Sigmoid colon (tissue), 7 donors: ENCODE results near the gene EMC8. TPM values are rescaled to one million over a fixed set of nuclear protein-coding genes. Genes with fewer than 3 reads are reported as not detected.

Experiments used
- DNase-seq: peaks from one replicate; pipeline ENCODE4 v3.0.0-alpha.2; 2019
- H3K27ac ChIP-seq, 4 donors: fragments of 200-600 bp; sonication (generic); one replicate each; pipeline ENCODE4 v1.5.1; 2016 to 2019; ENCODE audit warnings: mild to moderate bottlenecking in 1 of 4
- H3K27me3 ChIP-seq, 3 donors: fragments of 200-600 bp; sonication (generic); one replicate each; pipeline ENCODE4 v1.5.1; 2019; ENCODE audit warnings: mild to moderate bottlenecking in 1 of 3
- H3K36me3 ChIP-seq, 4 donors: fragments of 200-600 bp; sonication (generic); one replicate each; pipeline ENCODE4 v1.5.1; 2016 to 2019
- H3K4me1 ChIP-seq, 4 donors: fragments of 200-600 bp; sonication (generic); one replicate each; pipeline ENCODE4 v1.5.1; 2017 to 2019
- H3K4me3 ChIP-seq, 4 donors: fragments of 200-600 bp; sonication (generic); one replicate each; pipeline ENCODE4 v1.5.1; 2017 to 2019; ENCODE audit warnings: mild to moderate bottlenecking in 2 of 4, moderate library complexity in 1 of 4
- H3K9me3 ChIP-seq, 4 donors: fragments of 200-600 bp in 3 of 4; sonication (generic) in 3 of 4; one replicate each; pipeline versions ENCODE4 v1.5.1 to v1.6.1; 2013 to 2019
- EP300 ChIP-seq, 4 donors: sonication (generic); formaldehyde crosslinking; IDR thresholded peaks; one replicate each; pipeline ENCODE4 v1.6.1; 2017; ENCODE audit warnings: antibody characterized with exemption in 4 of 4
- POLR2A ChIP-seq, 2 donors: fragments of 450-650 bp; IDR thresholded peaks; one replicate each; pipeline ENCODE4 v1.6.1; 2016; ENCODE audit warnings: antibody characterized with exemption in 2 of 2, mild to moderate bottlenecking in 2 of 2, moderate library complexity in 2 of 2
- POLR2AphosphoS5 ChIP-seq, 4 donors: sonication (generic); formaldehyde crosslinking; IDR thresholded peaks; one replicate each; pipeline ENCODE4 v1.6.1; 2017; ENCODE audit warnings: antibody characterized with exemption in 4 of 4
- WGBS, 2 donors: extraction: QIAGEN DNeasy Blood & Tissue Kit; methylation state at CpG; one replicate each; pipeline ENCODE4 v1.1.7; 2013; 5-methylcytosine and 5-hydroxymethylcytosine counted together
- intact Hi-C: fragments of 100-400 bp; cut with DNase I; formaldehyde crosslinking; loops from one replicate; pipeline ENCODE4 v1.15.1; 2023
- polyA plus RNA-seq, 3 donors: library from polyadenylated mRNA; stranded (reverse); fragments of 200-250 nt; gene quantifications; one replicate each; pipeline ENCODE4 v1.2.3, GENCODE V29; 2013
- total RNA-seq, 4 donors: library from RNA; depleted of rRNA; stranded (reverse); fragments of >200 nt; gene quantifications; one replicate each; pipeline ENCODE4 v1.1.0, GENCODE V29; 2016
- TF ChIP-seq, protein P1 (sequence below), 4 experiments: fragments of 450-650 bp in 3 of 4; fragments of 200-600 bp in 1 of 4; IDR thresholded peaks; one replicate each; pipeline ENCODE4 v1.5.1; 2016 to 2019; ENCODE audit warnings: antibody characterized with exemption in 4 of 4, mild to moderate bottlenecking in 3 of 4, moderate library complexity in 2 of 4
- donor health status: healthy with polysubstance abuse.
- donor health status: Bipolar disorder and iron deficiency.
- donor health status: healthy.

Gene EMC8
- total and polyA plus RNA-seq, 7 donors: 13.8 to 38.8 (median 23.7) TPM

DNA sequence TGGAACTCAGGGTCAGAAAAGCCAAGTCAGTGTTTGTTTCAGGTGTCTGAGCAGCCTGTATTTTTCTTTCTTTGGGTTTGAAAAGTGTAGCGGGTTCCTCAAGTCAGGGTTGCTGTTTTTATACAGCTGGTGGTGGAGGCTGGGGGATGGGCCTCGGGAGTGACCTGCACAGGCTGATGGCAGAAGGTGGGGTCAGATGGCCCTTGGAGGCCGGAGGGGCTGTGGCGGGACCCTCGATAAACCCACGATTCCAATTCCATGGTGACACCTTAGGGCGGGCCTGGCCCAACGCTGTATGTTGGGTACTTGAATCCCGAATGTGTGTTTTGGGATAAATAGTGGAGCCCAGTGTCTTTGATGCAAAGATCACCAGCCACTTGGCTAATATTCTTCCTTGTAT lies 28.8 kb upstream of the EMC8 start:
- 81 to 88% methylated on average over 9 of the region's 9 CpGs for whole genome bisulfite sequencing, 2 donors
- Histone ChIP-seq H3K4me3 (no peak overlapping the region), H3K27ac (no peak overlapping the region), H3K9me3 (no peaks in the 10 kb centered on the region), H3K36me3 (no peaks in the 10 kb centered on the region), H3K27me3 (peaks cover 0 to 8% (median 0%) of the 10 kb centered on the region in 3 donors), H3K4me1 (peaks cover 0 to 12% (median 10%) of the 10 kb centered on the region in 4 donors)
- DNase-seq: no peak
- intact Hi-C loops: no loop called here
- TF ChIP-seq POLR2A (IDR thresholded peaks at IDR 0.05): no peak
- TF ChIP-seq, protein P1, sequence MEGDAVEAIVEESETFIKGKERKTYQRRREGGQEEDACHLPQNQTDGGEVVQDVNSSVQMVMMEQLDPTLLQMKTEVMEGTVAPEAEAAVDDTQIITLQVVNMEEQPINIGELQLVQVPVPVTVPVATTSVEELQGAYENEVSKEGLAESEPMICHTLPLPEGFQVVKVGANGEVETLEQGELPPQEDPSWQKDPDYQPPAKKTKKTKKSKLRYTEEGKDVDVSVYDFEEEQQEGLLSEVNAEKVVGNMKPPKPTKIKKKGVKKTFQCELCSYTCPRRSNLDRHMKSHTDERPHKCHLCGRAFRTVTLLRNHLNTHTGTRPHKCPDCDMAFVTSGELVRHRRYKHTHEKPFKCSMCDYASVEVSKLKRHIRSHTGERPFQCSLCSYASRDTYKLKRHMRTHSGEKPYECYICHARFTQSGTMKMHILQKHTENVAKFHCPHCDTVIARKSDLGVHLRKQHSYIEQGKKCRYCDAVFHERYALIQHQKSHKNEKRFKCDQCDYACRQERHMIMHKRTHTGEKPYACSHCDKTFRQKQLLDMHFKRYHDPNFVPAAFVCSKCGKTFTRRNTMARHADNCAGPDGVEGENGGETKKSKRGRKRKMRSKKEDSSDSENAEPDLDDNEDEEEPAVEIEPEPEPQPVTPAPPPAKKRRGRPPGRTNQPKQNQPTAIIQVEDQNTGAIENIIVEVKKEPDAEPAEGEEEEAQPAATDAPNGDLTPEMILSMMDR (IDR thresholded peaks at IDR 0.05): no peak
- no peak for TF ChIP-seq POLR2AphosphoS5 (IDR thresholded peaks at IDR 0.05)

DNA sequence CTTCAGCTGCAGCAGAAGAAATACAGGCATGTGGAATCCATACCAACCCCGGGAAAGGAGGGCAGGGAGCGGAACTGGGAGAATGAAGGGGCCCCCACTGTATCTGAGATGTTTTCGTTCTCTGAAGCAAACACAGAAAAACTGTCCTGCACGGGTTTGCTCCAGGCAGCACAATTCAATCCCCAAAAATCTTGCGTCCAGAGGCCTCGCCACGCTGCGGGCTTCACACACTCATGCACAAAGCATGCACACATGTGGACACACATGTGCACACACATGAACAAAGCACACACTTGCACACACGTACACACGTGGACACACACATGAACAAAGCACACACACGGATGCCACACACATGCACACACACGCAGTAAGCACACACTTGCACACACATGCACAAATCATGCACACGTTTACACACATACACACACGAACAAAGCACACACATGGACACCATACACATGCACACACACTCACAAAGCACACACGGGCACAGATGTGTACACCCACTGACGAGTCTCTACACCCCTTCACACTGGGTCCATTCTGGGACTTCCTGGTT lies 27.4 kb upstream of the EMC8 start:
- Histone ChIP-seq H3K9me3 (no peaks in the 10 kb centered on the region), H3K36me3 (no peaks in the 10 kb centered on the region), H3K27me3 (no peaks in the 10 kb centered on the region), H3K27ac (no peak overlapping the region), H3K4me1 (peaks cover 0 to 12% (median 10%) of the 10 kb centered on the region in 4 donors), H3K4me3 (no peak overlapping the region)
- TF ChIP-seq EP300 (IDR thresholded peaks at IDR 0.05) (no peak), POLR2A (IDR thresholded peaks at IDR 0.05) (no peak), POLR2AphosphoS5 (IDR thresholded peaks at IDR 0.05) (no peak)
- TF ChIP-seq, protein P1 (IDR thresholded peaks at IDR 0.05): no peak
- DNase-seq: no peak
- WGBS, 2 donors: 89 to 92% methylated on average over 16 of the region's 16 CpGs
- intact Hi-C loops: no loop called here

DNA sequence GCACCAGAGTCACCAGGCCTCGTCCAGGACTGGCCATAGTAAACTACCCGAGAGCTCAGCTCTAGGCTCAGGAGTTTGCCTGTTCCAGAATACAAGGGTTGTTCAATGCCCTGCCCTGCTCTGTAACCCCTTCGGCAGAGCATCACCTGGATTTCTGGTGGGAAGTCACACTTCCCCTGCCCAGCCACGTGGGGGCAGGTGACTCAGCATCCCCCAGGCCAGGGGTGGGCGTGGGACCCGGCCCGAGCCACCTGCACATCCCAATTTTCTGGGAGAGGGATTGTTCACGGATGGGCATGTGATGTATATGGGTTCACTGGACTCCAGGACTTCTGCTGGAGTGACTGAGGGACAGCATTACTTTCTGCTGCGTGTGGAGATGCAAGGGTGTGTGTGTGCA lies 26.0 kb upstream of the EMC8 start:
- peaks cover 0 to 15% (median 10%) of the 10 kb centered on the region in 4 donors for H3K4me1 ChIP-seq
- peaks cover 0 to 8% (median 4%) of the 10 kb centered on the region in 3 donors for H3K27me3 ChIP-seq
- WGBS, 2 donors: 53 to 73% methylated on average over 9 of the region's 9 CpGs
- H3K4me3 ChIP-seq: no peak overlapping the region
- no peak for DNase-seq
- TF ChIP-seq EP300 (IDR thresholded peaks at IDR 0.05): no peak
- no peak for TF ChIP-seq POLR2A (IDR thresholded peaks at IDR 0.05)
- TF ChIP-seq, protein P1 (IDR thresholded peaks at IDR 0.05): no peak
- TF ChIP-seq POLR2AphosphoS5 (IDR thresholded peaks at IDR 0.05): no peak
- H3K36me3 ChIP-seq: no peaks in the 10 kb centered on the region
- H3K27ac ChIP-seq: no peak overlapping the region
- intact Hi-C loops: no loop called here
- H3K9me3 ChIP-seq: no peaks in the 10 kb centered on the region

DNA sequence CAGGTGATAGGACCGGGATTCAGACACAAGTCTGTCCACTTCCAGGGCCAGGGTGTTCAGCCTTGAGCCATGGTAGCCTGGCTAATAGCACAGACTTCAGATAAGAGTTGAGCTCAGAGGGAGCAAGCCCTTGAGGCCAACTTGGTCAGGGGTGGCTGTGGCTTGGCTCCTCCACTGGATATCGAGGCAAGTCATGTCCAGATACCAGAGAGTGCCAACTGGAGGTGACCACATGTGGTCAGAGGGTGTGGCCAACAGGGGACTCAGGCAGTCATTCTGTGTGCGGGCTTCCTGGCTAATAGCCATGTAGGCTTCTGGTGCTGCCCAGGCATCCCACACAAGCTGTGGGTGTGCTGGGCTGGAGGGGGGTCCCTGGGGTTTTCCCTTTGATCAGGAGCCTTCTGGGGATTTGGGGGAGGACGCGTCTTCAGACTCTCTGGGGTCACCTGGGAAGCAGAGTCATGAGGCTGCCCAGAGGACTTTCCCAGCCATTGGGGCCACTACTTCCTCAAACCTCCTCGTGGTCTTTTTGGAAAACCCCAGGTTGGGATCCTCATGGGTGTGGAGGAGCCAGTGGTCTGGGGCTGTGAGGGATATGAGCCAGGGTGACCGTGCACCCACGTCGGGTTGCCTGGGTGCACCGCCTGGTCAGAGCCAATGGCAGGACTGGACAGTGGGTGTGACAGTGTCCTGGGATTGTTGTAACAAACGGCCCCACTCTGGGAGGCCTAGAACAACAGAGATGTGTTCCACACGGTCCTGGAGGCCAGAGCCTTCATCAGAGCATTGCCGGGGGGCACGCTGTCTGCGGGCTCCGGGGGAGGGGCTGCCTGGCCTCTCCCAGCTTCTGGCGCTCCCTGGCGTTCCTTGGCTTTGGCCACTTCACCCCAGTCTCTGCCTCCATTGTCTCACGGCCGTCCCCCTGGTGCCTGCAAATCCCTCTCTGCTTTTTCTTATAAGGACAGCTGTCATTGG lies 25.1 kb upstream of the EMC8 start:
- intact Hi-C loops: no loop called here
- Histone ChIP-seq H3K27ac (no peak overlapping the region), H3K27me3 (peaks cover 0 to 8% (median 4%) of the 10 kb centered on the region in 3 donors), H3K9me3 (no peaks in the 10 kb centered on the region), H3K4me1 (peaks cover 0 to 21% (median 10%) of the 10 kb centered on the region in 4 donors), H3K4me3 (no peak overlapping the region), H3K36me3 (no peaks in the 10 kb centered on the region)
- TF ChIP-seq POLR2AphosphoS5 (IDR thresholded peaks at IDR 0.05): no peak
- TF ChIP-seq EP300 (IDR thresholded peaks at IDR 0.05): no peak
- no peak for DNase-seq
- WGBS, 2 donors: 81 to 88% methylated on average over 20 of the region's 20 CpGs

DNA sequence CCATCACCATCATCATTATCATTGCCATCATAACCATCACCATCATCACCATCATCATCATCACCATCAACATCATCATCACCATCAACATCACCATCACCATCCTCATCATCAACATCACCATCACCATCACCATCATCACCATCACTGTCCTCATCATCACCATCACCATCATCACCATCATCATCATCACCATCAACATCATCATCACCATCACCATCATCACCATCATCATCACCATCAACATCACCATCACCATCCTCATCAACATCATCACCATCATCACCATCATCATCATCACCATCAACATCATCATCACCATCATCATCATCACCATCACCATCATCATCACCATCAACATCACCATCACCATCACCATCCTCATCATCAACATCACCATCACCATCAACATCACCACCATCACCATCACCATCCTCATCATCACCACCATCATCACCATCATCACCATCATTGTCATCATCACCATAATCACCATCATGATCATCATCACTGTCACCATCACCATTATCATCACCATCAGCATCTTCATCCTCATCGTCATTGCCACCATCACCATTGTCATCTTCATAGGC lies 24.1 kb upstream of the EMC8 start:
- no peak for TF ChIP-seq POLR2AphosphoS5 (IDR thresholded peaks at IDR 0.05)
- TF ChIP-seq, protein P1 (IDR thresholded peaks at IDR 0.05): no peak
- TF ChIP-seq POLR2A (IDR thresholded peaks at IDR 0.05): no peak
- no peak for TF ChIP-seq EP300 (IDR thresholded peaks at IDR 0.05)
- H3K36me3 ChIP-seq: no peaks in the 10 kb centered on the region
- no peak overlapping the region for H3K27ac ChIP-seq
- H3K27me3 ChIP-seq: peaks cover 0 to 8% (median 4%) of the 10 kb centered on the region in 3 donors
- peaks cover 0 to 19% (median 10%) of the 10 kb centered on the region in 4 donors for H3K4me1 ChIP-seq
- DNase-seq: no peak
- WGBS, 2 donors: 98% methylated on average over 1 of the region's 1 CpG
- no peak overlapping the region for H3K4me3 ChIP-seq
- intact Hi-C loops: no loop called here
- H3K9me3 ChIP-seq: no peaks in the 10 kb centered on the region
